Measurements from ENCODE around the gene LZTR1. TPM values are rescaled to one million over a fixed set of nuclear protein-coding genes. Genes with fewer than 3 reads are reported as not detected.

LZTR1 gene
- total RNA-seq, 1 experiment from 2014 or later: 41.0 TPM

GRCh38 chr22:21041937-21042336, 59.8 kb downstream of the LZTR1 start:
- peaks cover 19% of the 10 kb centered on the region for H3K4me1 ChIP-seq (ENCODE audit: insufficient read depth, low read length)
- POLR2A ChIA-PET (ENCODE audit: unreplicated experiment): no interaction called here
- DNase-seq: peak; percentile 8

GRCh38 chr22:21042978-21043859, 61.1 kb downstream of the LZTR1 start:
- Histone ChIP-seq H3K79me2 (ENCODE audit: low read length) (no peaks in the 10 kb centered on the region), H3F3A (ENCODE audit: low read length, unreplicated experiment) (no peaks in the 10 kb centered on the region), H3K4me2 (ENCODE audit: low read length) (no peak overlapping the region), H4K20me1 (ENCODE audit: low read length) (no peaks in the 10 kb centered on the region), H2AFZ (ENCODE audit: low read length) (no peak overlapping the region), H3K4me1 (ENCODE audit: insufficient read depth, low read length) (peaks cover 19% of the 10 kb centered on the region), H3K9ac (ENCODE audit: low read length) (no peak overlapping the region), H3K27me3 (ENCODE audit: low read length) (no peaks in the 10 kb centered on the region), H3K27ac (ENCODE audit: low read length) (no peak overlapping the region), H3K9me2 (replicated peaks; ENCODE audit: low read length) (no peaks in the 10 kb centered on the region), H3K4me3 (ENCODE audit: low read length) (no peak overlapping the region), H3K36me3 (ENCODE audit: low read depth, low read length) (no peaks in the 10 kb centered on the region), H3K9me3 (ENCODE audit: low read length) (no peaks in the 10 kb centered on the region)
- intact Hi-C loops (cut with micrococcal nuclease): no loop called here
- POLR2A ChIA-PET (ENCODE audit: unreplicated experiment): interaction anchor here (0.6 kb wide), 1 partner anchor 35 kb away, joined by 3 read pairs; no protein-coding TSS in a partner anchor
- no peak for TF ChIP-seq EZH2phosphoT487 (IDR thresholded peaks at IDR 0.05; ENCODE audit: borderline replicate concordance, low read length)
- TF ChIP-seq CTCF (conservative IDR thresholded peaks at IDR 0.05; ENCODE audit: low read depth, low read length): no peak
- TF ChIP-seq EZH2 (IDR thresholded peaks at IDR 0.05; ENCODE audit: low read length, unreplicated experiment): no peak
- CTCF ChIA-PET: no interaction called here
- ATAC-seq (no peak), DNase-seq (peak; percentile 24)
- BruUV-seq (replicated peaks): no TSS peak

More at GRCh38 chr22:21041937-21042336, 59.8 kb downstream of the LZTR1 start:
- no peaks in the 10 kb centered on the region for H3K9me2 ChIP-seq (replicated peaks; ENCODE audit: low read length)
- no peak for TF ChIP-seq CTCF (conservative IDR thresholded peaks at IDR 0.05; ENCODE audit: low read depth, low read length)
- TF ChIP-seq EZH2 (IDR thresholded peaks at IDR 0.05; ENCODE audit: low read length, unreplicated experiment): no peak
- TF ChIP-seq EZH2phosphoT487 (IDR thresholded peaks at IDR 0.05; ENCODE audit: borderline replicate concordance, low read length): no peak
- CTCF ChIA-PET: interaction anchor here (0.6 kb wide), 1 partner anchor 60 kb away, joined by 3 read pairs; no protein-coding TSS in a partner anchor
- H4K20me1 ChIP-seq (ENCODE audit: low read length): no peaks in the 10 kb centered on the region
- no peak overlapping the region for H3K4me2 ChIP-seq (ENCODE audit: low read length)
- no TSS peak for BruUV-seq (replicated peaks)
- intact Hi-C loops (cut with micrococcal nuclease): no loop called here
- no peak overlapping the region for H3K4me3 ChIP-seq (ENCODE audit: low read length)
- no peak for ATAC-seq
- H2AFZ ChIP-seq (ENCODE audit: low read length): no peak overlapping the region
- H3K9ac ChIP-seq (ENCODE audit: low read length): no peak overlapping the region
- H3K9me3 ChIP-seq (ENCODE audit: low read length): no peaks in the 10 kb centered on the region
- H3K27me3 ChIP-seq (ENCODE audit: low read length): no peaks in the 10 kb centered on the region
- H3K27ac ChIP-seq (ENCODE audit: low read length): no peak overlapping the region
- no peaks in the 10 kb centered on the region for H3K79me2 ChIP-seq (ENCODE audit: low read length)
- H3F3A ChIP-seq (ENCODE audit: low read length, unreplicated experiment): no peaks in the 10 kb centered on the region
- no peaks in the 10 kb centered on the region for H3K36me3 ChIP-seq (ENCODE audit: low read depth, low read length)

All from PC-3 (cell line).